Pulmonary artery endothelial cell (primary cell): Measurements from ENCODE around the gene CISH. TPM values are rescaled to one million over a fixed set of nuclear protein-coding genes. Genes with fewer than 3 reads are reported as not detected.

Experiments
- DNase-seq: peaks from one replicate; pipeline ENCODE4 v3.0.0-alpha.2; 2011; ENCODE audit warnings: low read depth, low spot score
- total RNA-seq: library from RNA; depleted of rRNA; stranded (reverse); fragments of >200 nt; gene quantifications from 2 replicates; pipeline ENCODE4 v1.2.3, GENCODE V29; 2014

The CISH gene, protein sequence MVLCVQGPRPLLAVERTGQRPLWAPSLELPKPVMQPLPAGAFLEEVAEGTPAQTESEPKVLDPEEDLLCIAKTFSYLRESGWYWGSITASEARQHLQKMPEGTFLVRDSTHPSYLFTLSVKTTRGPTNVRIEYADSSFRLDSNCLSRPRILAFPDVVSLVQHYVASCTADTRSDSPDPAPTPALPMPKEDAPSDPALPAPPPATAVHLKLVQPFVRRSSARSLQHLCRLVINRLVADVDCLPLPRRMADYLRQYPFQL
- 0.28 and 0.46 TPM in 2 replicates for total RNA-seq

DNA sequence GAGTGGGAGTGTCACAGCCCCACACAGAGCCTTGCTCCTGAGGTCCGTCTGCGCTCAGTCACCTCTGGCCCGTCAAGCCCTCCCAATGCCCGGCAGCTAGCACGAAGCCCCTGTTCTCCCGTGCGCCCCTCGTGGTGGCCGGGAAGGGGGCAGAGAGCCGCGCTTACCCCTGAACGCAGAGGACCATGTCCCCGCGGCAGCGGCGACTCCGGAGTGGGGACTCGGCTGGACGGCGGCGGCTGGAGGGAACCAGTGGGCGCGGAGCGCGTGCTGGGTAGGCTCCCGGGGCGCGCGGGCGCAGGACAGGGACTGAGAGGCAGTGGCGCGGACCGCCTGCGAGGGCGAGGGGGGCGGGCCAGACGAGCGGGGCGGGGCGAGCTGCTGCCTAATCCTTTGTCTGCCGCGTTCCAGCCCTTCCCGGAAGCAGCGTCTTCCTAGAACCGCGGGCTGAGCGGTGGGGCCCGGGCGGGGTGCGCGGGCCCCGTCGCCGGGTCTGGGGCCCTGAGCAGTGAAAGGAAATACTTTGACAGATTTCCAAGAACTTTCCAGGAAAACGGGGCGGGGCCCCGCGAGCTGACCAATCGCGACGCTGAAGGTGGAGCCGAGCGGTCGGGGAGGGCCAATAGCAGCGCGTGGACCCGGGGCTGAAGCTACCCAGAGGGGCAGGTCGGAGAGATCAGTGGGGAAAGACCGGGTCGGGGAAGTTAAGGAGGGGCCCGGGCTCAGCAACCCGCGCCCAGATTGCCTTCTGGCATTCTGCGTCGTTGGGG, at the start of gene CISH:
TSS of gene CISH (minus strand) at position 311 of the 770 bp plus-strand sequence. CDS start at position 187, 124 bp downstream.
- peak; percentile 74 for DNase-seq

DNA sequence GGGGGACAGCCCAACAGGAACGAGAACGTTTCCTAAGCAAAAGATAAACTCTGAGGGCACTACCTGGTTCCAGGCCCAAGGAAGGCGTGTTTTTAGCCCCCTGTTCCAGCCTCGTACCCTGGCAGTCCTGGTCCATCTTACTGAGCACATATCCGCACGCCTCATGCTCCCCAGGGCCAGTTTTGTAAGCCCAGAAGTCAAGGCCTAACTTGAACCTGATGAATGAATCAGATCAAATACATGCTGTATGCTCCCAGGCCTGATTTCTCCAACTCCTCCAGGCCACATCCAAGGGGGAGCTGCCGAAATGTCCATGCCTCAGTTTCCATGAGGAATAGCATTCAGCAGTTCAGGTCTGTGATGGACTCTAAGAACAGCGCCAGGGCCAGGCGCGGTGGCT, 48.8 kb upstream of the CISH start:
- DNase-seq = no peak

DNA sequence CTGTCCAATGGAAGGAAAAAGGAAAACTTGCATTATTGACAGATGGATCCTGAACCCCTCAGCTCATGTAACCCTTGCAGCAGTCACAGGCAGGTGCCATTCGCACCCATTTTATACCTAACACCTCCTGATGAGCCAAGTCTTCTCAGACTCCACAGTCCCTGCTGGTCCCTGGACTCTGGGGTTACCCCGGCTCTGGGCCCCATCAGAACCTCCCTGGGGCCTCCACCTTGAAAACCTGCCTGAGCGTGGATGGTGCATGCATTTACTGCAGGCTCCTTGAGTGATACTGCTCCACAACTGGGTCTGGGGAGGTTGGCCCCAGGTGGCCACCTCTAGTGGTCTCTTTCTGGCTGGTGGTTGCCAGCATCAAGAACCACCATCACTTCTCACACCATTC, 47.3 kb upstream of the CISH start:
- DNase-seq = no peak

DNA sequence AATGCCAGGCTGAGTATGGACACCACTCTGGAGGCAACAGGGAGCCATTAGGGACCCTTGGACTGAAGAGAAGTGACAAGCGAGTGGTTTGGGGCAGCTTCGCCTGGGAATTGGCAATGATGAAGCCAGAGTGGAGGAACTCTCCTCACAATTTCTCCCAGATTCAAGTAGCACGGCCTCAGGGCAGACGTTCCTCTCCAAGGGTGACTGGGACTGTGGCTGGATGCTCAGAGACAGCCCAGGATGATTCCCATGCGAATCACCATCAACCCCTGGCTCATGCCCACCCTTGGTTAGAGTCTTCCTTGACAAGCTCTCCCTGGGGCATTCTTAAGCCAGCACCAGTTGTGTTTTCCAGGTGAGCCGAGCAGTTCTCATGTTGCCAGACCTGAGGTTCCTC, 46.8 kb upstream of the CISH start:
- DNase-seq = no peak

DNA sequence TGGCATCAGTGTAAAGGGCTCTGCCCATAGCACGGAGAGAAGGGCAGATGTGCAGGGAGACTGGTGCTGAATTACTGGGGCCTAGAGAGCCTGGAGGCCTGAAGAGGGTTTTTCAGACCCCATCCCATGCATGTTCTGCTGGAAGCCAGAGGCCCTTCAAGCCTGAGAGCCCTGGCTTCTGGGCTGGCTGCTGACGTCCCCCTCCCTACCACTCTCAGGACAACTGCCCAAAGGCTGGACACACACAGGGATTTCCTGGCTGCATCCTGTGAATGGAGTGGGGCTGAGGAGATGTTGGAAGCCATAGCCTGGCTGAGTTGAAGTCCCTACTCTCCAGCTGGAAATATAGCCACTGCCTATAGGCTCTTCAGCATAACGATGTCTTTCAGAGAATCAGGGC, 46.2 kb upstream of the CISH start:
- no peak for DNase-seq

DNA sequence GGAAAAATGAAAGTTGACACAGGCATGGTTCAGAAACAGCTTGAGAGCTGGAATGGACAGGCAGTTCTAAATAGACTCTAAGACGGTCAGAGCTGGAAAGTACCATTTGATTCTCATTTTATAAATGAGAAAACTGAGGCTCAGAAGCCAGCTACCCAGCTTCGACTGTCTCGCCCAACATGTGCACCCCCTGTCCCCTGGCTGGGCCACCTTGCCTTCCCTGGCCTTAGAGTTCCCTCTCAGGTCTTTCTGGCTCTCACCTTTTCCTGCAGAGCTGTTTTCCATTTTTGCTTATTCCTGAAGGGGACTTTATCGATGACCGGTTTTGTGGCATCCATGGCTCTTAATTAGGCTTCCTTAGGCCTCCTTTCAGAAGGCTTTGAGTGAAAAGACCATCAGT, 45.8 kb upstream of the CISH start:
- no peak for DNase-seq

DNA sequence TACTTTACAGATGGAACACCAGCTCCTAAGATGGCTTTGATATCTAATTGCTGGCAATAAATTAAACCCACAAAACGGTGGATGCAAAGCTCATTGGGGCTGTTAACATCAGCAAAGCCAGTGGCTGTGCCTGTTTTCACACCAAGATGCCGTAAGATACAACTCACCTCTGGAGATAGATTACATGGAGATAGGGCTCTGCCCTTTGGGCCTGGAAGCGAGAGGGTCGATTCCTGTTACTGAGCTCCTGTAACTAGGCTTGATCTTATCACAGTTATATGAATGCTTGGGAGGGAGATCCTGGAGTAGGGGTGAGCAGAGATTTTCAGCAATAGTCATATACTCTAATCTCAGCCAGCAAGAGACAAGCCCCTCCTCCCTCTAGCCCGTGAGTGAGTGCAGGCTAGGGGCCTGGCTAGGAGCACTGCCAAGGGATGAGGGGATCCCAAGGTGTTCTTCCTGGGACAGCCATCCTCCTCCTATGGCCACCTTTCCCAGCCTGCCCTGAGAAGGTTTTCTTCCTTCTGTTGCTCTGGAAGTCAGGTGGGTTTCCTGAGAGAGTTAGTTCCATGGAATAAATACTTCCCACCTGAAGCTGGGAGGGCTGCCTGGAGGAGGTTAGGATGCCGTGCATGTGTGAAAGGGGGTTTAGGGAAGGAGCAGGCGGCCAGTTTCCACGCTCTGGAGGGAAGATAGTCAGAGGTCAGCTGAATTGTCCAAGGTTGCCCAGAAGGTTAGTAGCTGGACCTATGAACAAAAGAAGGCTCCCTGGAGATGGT, 45.0 kb upstream of the CISH start:
- DNase-seq = no peak

DNA sequence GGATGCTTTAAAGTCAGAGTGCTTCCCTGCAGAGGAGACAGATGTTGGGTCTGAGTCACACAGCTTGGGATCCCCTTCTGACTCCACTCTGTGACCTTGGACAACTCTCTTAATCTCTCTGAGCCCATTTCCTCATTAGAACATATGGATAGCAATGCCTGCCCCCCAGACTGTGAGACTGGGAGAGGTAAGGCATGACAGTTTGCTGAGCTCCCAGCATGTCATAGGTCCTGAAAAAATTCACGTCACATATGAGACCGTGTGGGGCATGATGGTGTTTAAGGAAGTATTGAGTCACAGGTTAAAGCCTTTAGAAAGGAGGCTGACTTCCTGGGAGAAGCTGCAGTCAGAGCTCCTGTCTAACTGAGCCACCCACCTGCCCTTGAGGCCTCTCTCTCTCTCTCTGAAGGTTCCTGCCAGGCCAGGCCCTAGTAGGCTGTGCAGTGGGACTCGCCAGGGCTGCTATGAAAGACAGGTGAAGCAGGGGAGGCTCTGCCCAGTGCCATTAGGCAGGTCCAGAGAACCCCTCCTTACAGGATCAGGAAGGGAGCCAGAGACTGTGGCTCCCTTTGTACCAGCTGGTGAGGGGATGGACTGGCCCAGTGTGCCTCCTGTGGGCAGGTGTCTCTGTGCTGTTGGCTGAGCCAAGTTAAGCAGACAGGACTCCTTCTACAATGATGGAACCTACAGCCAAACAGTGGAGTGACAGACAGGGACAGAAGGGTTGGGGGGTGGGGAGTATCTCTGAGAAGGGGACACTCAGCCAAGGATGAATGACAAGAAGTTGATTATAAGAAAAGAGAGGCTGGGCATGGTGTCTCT, 43.6 kb upstream of the CISH start:
- DNase-seq = no peak

DNA sequence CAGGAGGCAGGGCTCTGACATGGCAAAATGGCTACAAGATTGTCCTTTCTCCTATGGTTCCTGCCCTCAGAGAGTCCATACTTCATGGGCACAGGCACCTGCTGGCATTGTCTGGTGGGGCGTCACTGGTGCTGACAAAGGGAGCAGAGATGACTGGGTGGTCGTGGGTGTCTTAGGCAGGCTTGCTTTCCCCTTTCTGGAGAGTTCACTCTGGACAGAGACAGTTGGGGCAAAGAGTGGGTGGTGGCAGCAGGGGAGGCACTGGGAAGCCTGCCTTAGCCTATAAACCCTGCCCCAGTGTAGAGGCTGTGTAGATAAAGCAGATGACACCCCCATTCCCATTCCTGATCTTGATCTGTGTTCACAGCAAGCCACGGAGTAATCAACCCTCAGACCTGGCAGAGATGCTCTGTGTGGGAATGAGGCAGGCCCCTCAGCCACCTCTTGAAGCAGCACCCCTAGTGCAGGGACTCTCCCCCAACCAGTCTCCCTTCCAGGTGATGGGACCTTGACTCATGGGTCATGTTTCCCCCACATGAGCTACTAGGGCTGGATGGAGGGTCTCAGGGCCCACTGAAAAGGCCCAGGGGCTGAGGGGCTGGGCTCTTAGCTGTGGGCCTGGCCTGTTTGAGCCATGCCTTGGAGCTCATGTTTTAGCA, 42.5 kb upstream of the CISH start:
- DNase-seq = no peak

DNA sequence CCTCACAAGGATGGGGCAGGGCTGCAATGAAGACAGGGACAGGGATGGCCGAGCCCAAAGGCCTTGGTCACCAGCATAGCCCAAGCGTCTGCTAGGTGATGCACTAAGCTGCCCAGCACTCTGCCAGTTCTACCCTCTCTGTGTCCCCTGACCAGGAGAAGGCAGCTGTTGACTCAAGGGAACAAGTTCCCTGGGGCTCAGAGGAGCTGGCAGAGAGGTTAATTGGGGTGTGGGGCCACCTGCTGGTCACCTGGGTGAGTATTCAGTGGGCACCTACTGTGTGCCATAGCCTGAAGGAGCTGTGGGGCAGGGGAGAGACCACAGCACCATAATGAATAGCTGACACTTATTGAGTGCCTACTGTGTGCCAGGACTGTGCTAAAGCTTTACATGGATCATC, 41.1 kb upstream of the CISH start:
- no peak for DNase-seq

DNA sequence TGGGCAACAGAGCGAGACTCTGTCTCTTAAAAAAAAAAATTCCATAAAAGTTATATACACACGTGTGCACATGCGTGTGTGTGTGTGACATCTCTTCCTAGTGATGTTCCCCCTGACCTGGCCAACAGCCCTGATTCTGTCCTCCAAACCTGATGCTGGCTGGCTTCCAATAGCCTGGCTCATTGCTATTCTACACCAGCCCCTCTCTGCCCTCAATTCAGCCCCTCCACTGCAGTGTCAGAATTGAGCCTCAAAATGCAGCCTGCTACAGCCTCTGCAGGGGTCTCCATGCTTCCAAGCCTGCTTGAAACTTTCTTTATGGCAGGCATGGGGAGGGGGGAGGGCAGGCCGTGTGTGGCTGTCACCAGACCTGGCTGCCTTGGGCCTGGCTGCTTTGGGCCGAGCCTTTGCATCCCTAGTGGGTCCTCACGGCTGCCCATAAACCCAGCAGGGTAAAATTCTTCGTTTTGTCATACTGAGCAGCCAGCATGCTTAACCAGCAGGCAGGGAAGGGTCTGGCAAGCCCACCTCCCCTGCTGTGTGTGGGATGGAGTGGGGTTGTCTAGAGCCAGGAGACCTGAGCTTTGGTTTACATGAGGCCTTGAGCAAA, 40.5 kb upstream of the CISH start:
- no peak for DNase-seq

DNA sequence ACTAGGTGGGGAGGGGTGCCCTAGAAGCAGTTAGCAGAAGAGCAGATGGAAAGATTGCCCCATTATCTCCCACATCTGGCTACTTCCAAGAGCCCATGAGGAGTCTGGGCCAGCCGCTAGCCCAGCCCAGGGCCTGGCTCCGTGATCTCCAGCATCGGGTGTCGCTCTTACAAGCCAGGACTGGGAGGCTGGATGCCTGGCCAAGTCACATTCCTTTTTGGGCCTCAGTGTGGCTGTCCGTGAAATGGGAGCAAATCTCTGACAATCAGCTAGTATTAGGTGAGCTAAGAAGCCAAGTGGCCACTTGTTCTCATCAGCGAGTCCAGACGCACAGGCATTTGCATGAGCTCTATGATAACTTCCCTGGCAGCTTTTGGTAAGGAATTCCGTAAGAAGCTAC, 39.9 kb upstream of the CISH start:
- DNase-seq = no peak

DNA sequence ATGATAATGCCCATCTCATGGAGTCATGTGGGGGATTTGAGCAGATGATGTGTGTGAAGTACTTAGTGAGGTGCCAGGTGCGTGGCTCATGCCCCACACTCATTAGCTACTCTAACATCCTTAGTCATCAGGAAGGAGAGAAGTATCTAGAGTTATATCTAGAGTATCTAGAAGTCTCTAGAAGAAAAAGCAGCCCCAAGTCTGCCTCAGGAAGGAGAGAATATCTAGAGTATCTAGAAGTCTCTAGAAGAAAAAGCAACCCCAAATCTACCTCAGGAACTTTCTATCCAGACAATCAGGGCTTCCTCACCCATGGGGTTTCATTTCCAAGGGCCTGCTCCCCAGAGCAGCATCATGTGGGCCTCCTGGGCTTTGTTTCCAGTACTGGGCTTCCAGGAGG, 38.4 kb upstream of the CISH start:
- DNase-seq = no peak

DNA sequence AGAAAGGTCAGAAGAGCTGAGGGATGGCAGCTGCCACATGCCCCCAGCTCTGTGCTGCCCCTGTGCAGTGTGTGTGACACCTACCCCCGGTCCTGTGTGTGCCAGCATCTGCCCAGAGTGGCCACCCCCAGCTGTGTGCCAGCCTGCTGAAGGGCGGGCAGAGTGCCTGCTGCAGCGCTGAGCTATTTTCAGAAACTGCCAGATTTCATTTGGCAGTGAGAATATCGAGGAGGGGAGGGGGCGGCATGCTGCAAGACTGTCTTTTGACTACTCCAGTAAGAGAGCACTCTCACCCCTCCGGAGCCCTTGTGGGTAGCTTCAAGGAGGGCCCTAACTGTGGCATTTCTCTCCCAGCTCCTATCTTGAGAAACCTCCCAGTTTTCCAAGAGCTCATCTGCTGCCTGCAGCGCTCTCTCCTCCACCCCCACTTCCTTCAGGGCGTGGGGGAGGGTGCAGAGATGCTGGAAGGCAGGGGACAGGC, 37.9 kb upstream of the CISH start:
- no peak for DNase-seq

DNA sequence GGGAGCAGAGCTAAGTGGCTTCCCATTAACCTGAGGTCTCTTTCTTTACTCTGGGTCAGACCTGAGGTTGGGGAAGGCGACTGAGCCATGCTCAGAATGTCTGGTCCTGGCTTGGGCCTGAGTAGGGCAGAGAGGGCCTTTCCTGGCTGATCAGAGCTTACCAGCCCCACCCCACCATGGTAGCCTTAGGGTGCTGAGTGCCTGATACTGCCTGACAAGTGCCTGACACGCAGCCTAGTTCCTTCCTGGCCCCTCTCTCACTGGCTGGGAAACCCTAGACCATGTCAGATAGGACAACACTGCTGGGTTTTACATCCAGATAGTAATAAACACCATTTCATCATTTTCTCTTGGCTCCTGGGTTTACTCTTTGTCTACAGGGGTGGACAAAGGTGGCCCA, 37.4 kb upstream of the CISH start:
- DNase-seq = no peak

DNA sequence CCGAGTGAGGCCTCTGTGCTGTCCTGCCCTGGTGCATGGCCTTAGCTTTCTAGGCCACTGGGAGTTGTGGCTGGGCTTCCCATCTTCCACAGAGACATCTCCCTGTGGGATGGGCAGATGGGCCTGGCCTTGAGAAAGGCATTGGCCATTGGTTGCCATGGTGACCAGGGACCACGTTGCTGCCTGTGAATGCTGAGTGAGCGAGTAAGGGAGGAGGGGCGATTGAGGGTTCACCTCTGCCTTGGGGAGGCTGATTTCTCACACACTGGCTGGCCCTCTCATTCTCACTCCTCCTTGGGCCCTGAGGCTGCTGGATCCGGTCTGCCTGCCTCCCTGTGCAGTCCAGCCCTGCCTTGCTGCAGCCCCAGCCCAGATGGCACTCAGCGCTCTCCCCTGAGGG, 36.7 kb upstream of the CISH start:
- DNase-seq = no peak

DNA sequence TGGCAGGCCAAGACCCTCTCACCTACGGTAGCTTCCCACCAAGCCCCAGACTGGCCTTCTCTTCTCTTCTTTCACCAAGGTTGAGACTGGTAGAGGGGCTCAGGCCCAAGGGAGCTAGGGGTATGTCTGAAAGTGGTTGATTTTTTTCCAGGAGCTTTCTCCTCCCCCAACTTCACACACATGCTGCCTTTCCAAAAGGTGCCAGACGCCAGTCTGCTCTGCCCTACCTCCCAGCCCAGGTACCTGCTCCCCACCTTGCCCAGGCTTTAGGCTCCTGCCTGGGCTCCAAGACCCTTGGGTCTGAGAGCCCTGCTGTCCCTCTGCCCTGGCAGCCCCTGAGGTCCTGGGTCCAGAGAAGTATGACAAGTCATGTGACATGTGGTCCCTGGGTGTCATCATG, 33.8 kb upstream of the CISH start:
- no peak for DNase-seq

DNA sequence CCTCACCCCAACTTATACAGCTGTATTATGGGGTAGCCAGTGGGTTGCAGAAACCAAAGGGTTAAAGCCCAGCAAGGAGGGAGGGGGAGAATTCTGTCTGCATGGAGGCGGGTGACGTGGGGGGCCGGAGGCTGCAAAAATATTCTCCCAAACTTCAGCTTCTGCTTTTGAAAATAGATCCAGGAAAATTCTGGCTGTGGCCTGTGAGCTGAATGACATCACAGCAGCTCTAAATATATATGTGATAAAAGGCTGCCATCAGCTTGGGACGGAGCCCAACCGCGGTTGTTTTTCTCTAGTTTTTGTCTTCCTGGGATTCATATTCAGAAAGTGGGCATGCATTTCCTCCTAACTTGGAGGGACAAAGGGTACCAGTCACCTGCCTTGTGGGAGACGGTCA, 33.0 kb upstream of the CISH start:
- DNase-seq = no peak

DNA sequence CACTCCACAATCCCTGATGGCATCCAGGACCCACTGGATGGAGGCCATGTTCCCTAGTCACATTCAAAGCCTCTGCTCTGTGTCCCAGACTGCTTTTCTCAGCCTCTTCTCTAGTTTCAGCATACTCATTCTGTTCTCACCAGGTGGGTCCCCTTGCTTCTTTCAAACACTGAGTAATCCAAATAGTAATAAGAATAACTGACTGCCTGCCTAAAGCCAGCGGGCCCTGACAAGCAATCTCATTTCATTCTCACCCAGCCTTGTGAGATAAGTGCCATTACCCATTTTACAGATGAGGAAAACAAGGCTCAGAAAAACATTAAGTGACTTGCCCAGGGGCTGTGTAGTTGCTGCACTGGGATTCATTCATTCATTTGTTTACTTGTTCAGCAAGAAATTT, 30.8 kb upstream of the CISH start:
- no peak for DNase-seq

DNA sequence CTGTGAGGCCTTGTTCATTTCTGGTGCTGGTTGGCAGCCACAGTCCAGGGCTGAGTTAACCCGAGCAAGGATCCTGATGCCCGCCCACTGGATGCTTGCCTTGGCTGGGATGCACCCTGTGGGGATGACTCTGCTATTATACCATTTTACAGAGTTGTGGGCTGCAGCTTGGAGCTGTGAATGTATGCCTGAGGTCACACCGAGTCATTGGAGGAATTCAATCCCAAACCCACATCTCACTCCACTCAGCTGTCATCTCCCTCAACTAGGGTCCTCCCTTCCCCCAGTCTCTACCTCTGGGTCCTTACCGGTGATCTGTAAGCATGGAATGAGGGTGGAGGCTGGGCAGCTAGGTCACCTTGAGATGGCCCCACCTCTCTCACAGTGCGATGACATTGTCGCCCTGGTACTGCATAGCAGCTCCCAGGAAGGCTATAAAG, 27.5 kb upstream of the CISH start:
- DNase-seq = no peak
